HG03354 (cell line): ENCODE measurements around the gene HHIP.
A peak's percentile ranks its signal among the peaks of the same experiment; 100 is the strongest.
"Not testable (repeated sequence)": the region's sequence is repeated elsewhere in the genome, so short reads cannot be mapped to it uniquely, and the experiment has no call there.

ENCODE experiments used
- ATAC-seq: cut with Tn5 transposase; IDR thresholded peaks from one replicate; pipeline ENCODE4 v1.9.1; 2021; ENCODE audit warnings: mild to moderate bottlenecking; ENCODE audit not compliant: unreplicated experiment, poor library complexity, severe bottlenecking

The HHIP gene

DNA sequence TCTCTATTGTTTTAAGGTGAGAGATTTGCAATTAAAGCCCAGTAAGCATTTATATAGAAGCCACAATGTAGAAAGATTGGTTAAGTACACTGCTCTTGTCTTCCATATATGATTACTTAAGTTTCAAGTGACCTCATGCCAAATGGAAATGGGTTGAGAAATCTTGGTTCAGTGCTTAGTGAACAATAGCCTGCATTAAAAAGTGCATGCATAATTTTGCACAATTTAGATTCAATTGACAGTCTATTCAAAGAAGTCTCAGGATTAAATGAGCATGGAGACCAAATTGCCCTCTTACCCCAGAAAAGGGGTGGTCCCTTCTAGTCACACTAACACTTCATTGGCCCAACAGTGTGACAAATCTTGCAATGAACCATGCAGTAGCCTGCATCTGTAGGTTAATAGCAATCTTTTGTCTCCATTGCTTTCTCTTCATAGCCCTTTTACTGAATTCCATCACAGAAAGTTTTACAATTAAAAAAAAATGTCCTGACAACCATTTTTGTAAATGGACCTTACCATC lies 93.6 kb downstream of the HHIP start:
- ATAC-seq, result no peak

DNA sequence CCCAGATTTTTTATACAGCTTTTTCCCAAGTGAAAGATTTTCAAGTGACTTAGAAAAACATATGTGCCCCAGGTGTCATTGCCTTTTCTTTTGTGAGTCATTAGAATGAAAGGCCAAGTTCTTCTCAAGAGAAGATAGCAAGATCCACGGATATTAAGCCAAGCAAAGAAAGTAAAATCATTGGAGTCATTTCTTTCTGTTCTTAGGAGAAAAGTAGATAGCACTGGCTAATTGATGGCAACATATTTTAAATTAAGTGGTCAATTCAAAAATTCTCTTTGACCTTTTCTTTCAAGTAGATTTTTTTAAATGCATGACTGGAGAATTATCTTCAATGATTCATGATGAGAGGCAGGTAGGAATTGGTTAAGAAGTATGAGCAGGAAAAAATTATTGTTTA lies 94.4 kb downstream of the HHIP start:
- no peak for ATAC-seq

DNA sequence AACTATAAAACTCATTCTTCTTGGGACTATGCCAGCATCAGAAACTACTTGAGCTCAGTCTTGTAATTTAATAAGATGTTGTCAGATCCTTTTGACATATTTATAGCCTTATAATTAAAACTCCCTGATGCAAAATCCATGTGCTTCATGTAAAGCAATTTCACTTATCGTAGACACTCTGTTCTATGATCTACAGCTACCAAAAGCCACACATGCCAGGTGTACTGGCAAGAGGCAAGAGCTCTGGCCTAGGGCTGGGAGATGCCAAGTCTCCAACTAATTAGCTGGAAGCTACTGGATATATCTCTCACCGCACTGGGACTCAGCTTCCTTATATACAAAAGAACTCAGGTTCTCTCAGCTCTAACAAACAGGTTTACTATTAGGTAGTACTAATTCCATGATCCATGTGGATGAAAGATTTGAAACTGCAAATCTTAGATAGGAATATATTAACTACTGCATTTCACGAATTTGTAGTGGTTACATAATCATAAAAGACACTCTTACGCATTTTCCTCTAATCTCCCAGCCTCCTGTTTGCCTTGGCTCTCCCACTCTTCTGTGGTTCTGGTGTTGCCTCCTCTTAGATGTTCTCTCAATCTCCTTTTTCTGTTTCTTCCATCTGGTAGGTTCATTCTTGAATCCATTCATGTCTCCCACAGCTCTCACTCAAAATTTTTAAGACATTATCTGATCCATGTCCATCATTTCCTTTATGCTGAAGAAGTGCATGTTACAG lies 103.0 kb downstream of the HHIP start:
- no peak for ATAC-seq

- ATAC-seq, result no peak
Measured at GRCh38 chr4:144750348-144750747, 104.4 kb downstream of the HHIP start.

DNA sequence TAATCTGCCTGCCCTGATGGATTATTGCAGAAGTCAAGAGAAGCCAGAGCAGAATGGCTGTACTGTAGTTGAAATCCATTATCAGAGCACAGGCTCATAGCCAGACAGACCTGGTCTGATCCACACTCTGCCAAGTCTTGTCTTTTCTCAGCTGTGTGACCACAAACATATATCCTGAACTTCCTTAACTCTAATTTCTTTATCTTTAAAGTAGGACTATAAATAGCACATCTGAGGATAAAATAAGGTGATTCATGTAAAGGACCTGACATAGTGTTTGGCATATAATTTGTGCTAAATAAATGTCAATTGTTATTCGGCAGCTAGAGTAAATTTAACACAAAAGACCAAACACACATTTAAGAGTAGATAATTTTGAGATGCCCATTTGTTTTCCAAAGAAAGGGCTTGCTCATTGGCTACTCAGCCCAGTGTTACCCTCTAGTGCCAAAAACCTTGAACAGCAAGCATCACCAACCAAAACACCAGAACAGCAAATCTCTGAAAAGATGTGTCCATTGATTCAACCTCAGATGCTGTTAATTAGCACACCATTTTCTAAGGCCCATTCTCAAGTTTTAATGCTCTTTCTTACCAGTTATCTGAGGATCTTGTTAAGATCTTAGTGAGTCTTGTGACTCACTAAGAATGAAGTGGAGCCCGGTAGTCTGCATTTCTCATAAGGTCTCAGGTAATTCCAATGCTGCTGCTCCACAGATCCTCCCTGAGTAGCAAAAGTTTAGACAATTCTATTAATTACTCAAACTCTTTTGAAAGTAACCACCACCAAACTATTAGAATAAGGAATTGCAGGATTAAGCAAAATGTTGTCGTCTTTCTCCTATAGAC lies 108.8 kb downstream of the HHIP start:
- no peak for ATAC-seq

GRCh38 chr4:144757969-144758368 lies 112.0 kb downstream of the HHIP start:
- ATAC-seq, result no peak

DNA sequence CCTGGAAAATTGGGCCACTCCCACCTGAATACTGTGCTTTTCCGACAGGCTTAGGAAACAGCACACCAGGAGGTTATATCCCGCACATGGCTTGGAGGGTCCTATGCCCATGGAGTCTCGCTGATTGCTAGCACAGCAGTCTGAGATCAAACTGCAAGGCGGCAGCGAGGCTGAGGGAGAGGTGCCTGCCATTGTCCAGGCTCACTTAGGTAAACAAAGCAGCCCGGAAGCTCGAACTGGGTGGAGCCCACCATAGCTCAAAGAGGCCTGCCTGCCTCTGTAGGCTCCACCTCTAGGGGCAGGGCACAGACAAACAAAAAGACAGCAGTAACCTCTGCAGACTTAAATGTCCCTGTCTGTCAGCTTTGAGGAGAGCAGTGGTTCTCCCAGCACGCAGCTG lies 122.9 kb downstream of the HHIP start:
- not testable (repeated sequence) for ATAC-seq

- no peak for ATAC-seq
Measured at GRCh38 chr4:144778364-144778763, 132.4 kb downstream of the HHIP start.

DNA sequence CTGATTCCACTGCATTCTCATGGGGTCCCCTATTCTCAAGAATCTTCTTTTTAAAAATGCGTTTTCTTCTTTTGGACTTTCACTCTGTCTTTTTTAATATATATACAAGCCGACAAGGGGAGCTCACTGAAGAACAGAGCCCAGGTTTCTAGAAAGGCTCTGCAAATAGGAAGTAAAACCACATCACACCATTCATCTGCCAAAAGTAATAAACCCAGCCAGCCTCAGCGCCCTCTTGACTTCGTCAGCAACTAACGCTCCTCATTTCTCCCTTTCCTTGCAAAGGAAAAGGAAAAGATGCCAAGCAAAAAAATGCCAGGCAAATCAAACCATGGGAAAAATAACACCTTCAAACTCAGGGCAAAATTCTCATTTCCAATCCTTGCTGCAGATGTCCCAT lies 136.4 kb downstream of the HHIP start:
- no peak for ATAC-seq

DNA sequence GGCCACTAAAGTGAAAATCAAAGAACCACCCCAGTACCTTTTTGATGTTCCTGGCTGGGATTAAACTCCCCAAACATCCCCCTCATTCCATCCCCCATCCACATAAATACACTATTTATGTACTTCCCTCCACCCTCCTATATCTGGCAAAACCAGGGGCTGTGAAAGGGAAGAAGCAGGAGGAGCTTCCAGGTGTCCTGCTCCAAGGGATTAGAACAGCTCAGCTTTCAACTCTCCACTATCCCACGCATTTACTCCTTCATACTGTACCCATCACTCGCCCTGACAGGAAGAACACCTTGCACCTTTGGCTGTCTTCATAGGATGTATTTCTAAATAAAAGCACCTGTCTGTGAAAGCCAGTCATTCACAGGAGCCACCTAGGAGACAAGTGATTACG lies 140.0 kb downstream of the HHIP start:
- no peak for ATAC-seq

- peak; percentile 77 for ATAC-seq
Measured at GRCh38 chr4:144787365-144788258, 141.7 kb downstream of the HHIP start.

GRCh38 chr4:144788469-144788868 lies 142.5 kb downstream of the HHIP start:
- no peak for ATAC-seq

DNA sequence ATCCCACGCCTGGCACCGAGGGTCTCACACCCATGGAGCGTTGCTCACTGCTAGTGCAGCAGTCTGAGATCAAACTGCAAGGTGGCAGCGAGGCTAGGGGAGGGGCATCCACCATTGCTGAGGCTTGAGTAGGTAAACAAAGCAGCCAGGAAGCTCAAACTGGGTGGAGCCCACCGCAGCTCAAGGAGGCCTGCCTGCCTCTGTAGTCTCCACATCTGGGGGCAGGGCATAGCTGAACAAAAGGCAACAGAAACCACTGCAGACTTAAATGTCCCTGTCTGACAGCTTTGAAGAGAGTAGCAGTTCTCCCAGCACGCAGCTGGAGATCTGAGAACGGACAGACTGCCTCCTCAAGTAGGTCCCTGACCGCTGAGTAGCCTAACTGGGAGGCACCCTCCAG lies 146.0 kb downstream of the HHIP start:
- ATAC-seq, result not testable (repeated sequence)
